Activated naive CD8-positive, alpha-beta T cell treated with anti-CD3 and anti-CD28 coated beads, Interleukin-2, amount 10 ng/mL, durations not matched to agents 7 days and 5 days (primary cell): ENCODE measurements around the gene MYH15. TPM values are rescaled to one million over a fixed set of nuclear protein-coding genes. Genes with fewer than 3 reads are reported as not detected.

Source experiments
- ATAC-seq: fragments of 150-1000 bp; cut with Tn5 transposase; one replicate; pipeline ENCODE4 v1.10.0; 2021; ENCODE audit warnings: low read depth, moderate library complexity
- POLR2A ChIA-PET: fragments of 350-600 bp; sonication (Branson Sonifier 250); formaldehyde crosslinking; loops from one replicate; lab custom pipeline; 2021; ENCODE audit warnings: antibody characterized with exemption; lab: Charles Lee
- DNase-seq: peaks from one replicate; pipeline ENCODE4 v3.0.0; 2021
- H3K27ac Mint-ChIP-seq: one replicate; pipeline ENCODE4 v1.8.0; 2022; ENCODE audit warnings: mild to moderate bottlenecking, mixed read lengths
- H3K27me3 Mint-ChIP-seq: one replicate; pipeline ENCODE4 v1.8.0; 2022; ENCODE audit warnings: mild to moderate bottlenecking, moderate library complexity, mixed read lengths
- H3K36me3 Mint-ChIP-seq: one replicate; pipeline ENCODE4 v1.8.0; 2021; ENCODE audit warnings: mild to moderate bottlenecking, mixed read lengths
- H3K4me1 Mint-ChIP-seq: one replicate; pipeline ENCODE4 v1.8.0; 2021; ENCODE audit warnings: mixed read lengths
- H3K4me3 Mint-ChIP-seq: one replicate; pipeline ENCODE4 v1.8.0; 2022; ENCODE audit warnings: mild to moderate bottlenecking, moderate library complexity, mixed read lengths
- H3K9me3 Mint-ChIP-seq: one replicate; pipeline ENCODE4 v1.8.0; 2021; ENCODE audit warnings: mixed read lengths
- total RNA-seq, 2 experiments: library from RNA; stranded (reverse); gene quantifications; one replicate each; pipeline ENCODE4 v1.2.3, GENCODE V29; 2021

MYH15 gene
- total RNA-seq, 2 experiments from 2014 or later: 0.17 to 0.26 TPM

GRCh38 chr3:108525971-108526370 is 15.6 kb upstream of the MYH15 start:
- H3K4me1 Mint-ChIP-seq: no peaks in the 10 kb centered on the region
- POLR2A ChIA-PET: no interaction called here
- H3K27ac Mint-ChIP-seq: no peak overlapping the region
- peaks cover 1% of the 10 kb centered on the region for H3K9me3 Mint-ChIP-seq
- DNase-seq: no peak
- no peaks in the 10 kb centered on the region for H3K36me3 Mint-ChIP-seq
- no peak for ATAC-seq
- no peak overlapping the region for H3K4me3 Mint-ChIP-seq
- peaks cover 19% of the 10 kb centered on the region for H3K27me3 Mint-ChIP-seq

GRCh38 chr3:108525256-108525655 is 14.9 kb upstream of the MYH15 start:
- no peaks in the 10 kb centered on the region for H3K36me3 Mint-ChIP-seq
- H3K27ac Mint-ChIP-seq: no peak overlapping the region
- peaks cover 1% of the 10 kb centered on the region for H3K9me3 Mint-ChIP-seq
- POLR2A ChIA-PET: no interaction called here
- peaks cover 19% of the 10 kb centered on the region for H3K27me3 Mint-ChIP-seq
- no peak for DNase-seq
- no peaks in the 10 kb centered on the region for H3K4me1 Mint-ChIP-seq
- no peak overlapping the region for H3K4me3 Mint-ChIP-seq
- no peak for ATAC-seq

- Mint-ChIP-seq H3K4me1 (no peaks in the 10 kb centered on the region), H3K9me3 (peaks cover 1% of the 10 kb centered on the region), H3K4me3 (no peak overlapping the region), H3K36me3 (no peaks in the 10 kb centered on the region), H3K27me3 (peaks cover 17% of the 10 kb centered on the region), H3K27ac (no peak overlapping the region)
- no peak for DNase-seq
- ATAC-seq: no peak
- POLR2A ChIA-PET: no interaction called here
Measured at GRCh38 chr3:108524537-108524936, 14.1 kb upstream of the MYH15 start.

- Mint-ChIP-seq H3K36me3 (no peaks in the 10 kb centered on the region), H3K9me3 (no peaks in the 10 kb centered on the region), H3K4me3 (no peak overlapping the region), H3K27ac (no peak overlapping the region), H3K4me1 (no peaks in the 10 kb centered on the region), H3K27me3 (peaks cover 12% of the 10 kb centered on the region)
- DNase-seq (no peak), ATAC-seq (no peak)
- POLR2A ChIA-PET: no interaction called here
Measured at GRCh38 chr3:108518895-108519294, 8.5 kb upstream of the MYH15 start.

GRCh38 chr3:108516881-108517280 is 6.5 kb upstream of the MYH15 start:
- DNase-seq (no peak), ATAC-seq (no peak)
- Mint-ChIP-seq H3K9me3 (no peaks in the 10 kb centered on the region), H3K36me3 (no peaks in the 10 kb centered on the region), H3K4me3 (no peak overlapping the region), H3K27ac (no peak overlapping the region), H3K27me3 (peaks cover 9% of the 10 kb centered on the region), H3K4me1 (peaks cover 4% of the 10 kb centered on the region)
- POLR2A ChIA-PET: no interaction called here

GRCh38 chr3:108513961-108514360 is 3.6 kb upstream of the MYH15 start:
- no peak overlapping the region for H3K4me3 Mint-ChIP-seq
- no peaks in the 10 kb centered on the region for H3K9me3 Mint-ChIP-seq
- no peak overlapping the region for H3K27ac Mint-ChIP-seq
- DNase-seq (no peak), ATAC-seq (no peak)
- peaks cover 6% of the 10 kb centered on the region for H3K27me3 Mint-ChIP-seq
- H3K4me1 Mint-ChIP-seq: peaks cover 4% of the 10 kb centered on the region
- POLR2A ChIA-PET: no interaction called here
- no peaks in the 10 kb centered on the region for H3K36me3 Mint-ChIP-seq

- ATAC-seq (no peak), DNase-seq (no peak)
- Mint-ChIP-seq H3K4me1 (peaks cover 4% of the 10 kb centered on the region), H3K27ac (no peak overlapping the region), H3K36me3 (no peaks in the 10 kb centered on the region), H3K4me3 (no peak overlapping the region), H3K27me3 (peaks cover 2% of the 10 kb centered on the region), H3K9me3 (no peaks in the 10 kb centered on the region)
- POLR2A ChIA-PET: no interaction called here
Measured at GRCh38 chr3:108512671-108513070, 2.3 kb upstream of the MYH15 start.

GRCh38 chr3:108511490-108511889 is 1.1 kb upstream of the MYH15 start:
- POLR2A ChIA-PET: no interaction called here
- Mint-ChIP-seq H3K9me3 (no peaks in the 10 kb centered on the region), H3K27me3 (peaks cover 2% of the 10 kb centered on the region)

GRCh38 chr3:108511055-108511454 is 659 bp upstream of the MYH15 start:
- no peak overlapping the region for H3K27ac Mint-ChIP-seq
- peaks cover 2% of the 10 kb centered on the region for H3K27me3 Mint-ChIP-seq

More at GRCh38 chr3:108511490-108511889, 1.1 kb upstream of the MYH15 start:
- no peak overlapping the region for H3K4me3 Mint-ChIP-seq
- ATAC-seq (no peak), DNase-seq (no peak)
- H3K36me3 Mint-ChIP-seq: no peaks in the 10 kb centered on the region
- H3K27ac Mint-ChIP-seq: no peak overlapping the region
- H3K4me1 Mint-ChIP-seq: peaks cover 4% of the 10 kb centered on the region

GRCh38 chr3:108509871-108510270 is 525 bp downstream of the MYH15 start:
- ATAC-seq (no peak), DNase-seq (no peak)
- Mint-ChIP-seq H3K4me1 (peaks cover 4% of the 10 kb centered on the region), H3K4me3 (no peak overlapping the region), H3K36me3 (no peaks in the 10 kb centered on the region), H3K9me3 (no peaks in the 10 kb centered on the region), H3K27ac (no peak overlapping the region), H3K27me3 (no peaks in the 10 kb centered on the region)
- POLR2A ChIA-PET: no interaction called here

More at GRCh38 chr3:108511055-108511454, 659 bp upstream of the MYH15 start:
- H3K36me3 Mint-ChIP-seq: no peaks in the 10 kb centered on the region
- H3K4me3 Mint-ChIP-seq: no peak overlapping the region
- DNase-seq (no peak), ATAC-seq (no peak)
- POLR2A ChIA-PET: no interaction called here
- no peaks in the 10 kb centered on the region for H3K9me3 Mint-ChIP-seq
- peaks cover 4% of the 10 kb centered on the region for H3K4me1 Mint-ChIP-seq

- no peaks in the 10 kb centered on the region for H3K36me3 Mint-ChIP-seq
- peaks cover 3% of the 10 kb centered on the region for H3K27me3 Mint-ChIP-seq
- H3K4me3 Mint-ChIP-seq: no peak overlapping the region
- no peaks in the 10 kb centered on the region for H3K9me3 Mint-ChIP-seq
- POLR2A ChIA-PET: no interaction called here
- DNase-seq: no peak
- H3K27ac Mint-ChIP-seq: no peak overlapping the region
- no peak for ATAC-seq
- peaks cover 4% of the 10 kb centered on the region for H3K4me1 Mint-ChIP-seq
Measured at GRCh38 chr3:108509263-108509662, 1.1 kb downstream of the MYH15 start.

- ATAC-seq: no peak
- Mint-ChIP-seq H3K4me1 (peaks cover under 1% of the 10 kb centered on the region), H3K36me3 (no peaks in the 10 kb centered on the region), H3K27me3 (peaks cover 3% of the 10 kb centered on the region), H3K27ac (no peak overlapping the region), H3K9me3 (no peaks in the 10 kb centered on the region), H3K4me3 (no peak overlapping the region)
- no peak for DNase-seq
- POLR2A ChIA-PET: no interaction called here
Measured at GRCh38 chr3:108507902-108508301, 2.5 kb downstream of the MYH15 start.

- Mint-ChIP-seq H3K9me3 (no peaks in the 10 kb centered on the region), H3K4me1 (no peaks in the 10 kb centered on the region), H3K27me3 (peaks cover 3% of the 10 kb centered on the region), H3K27ac (no peak overlapping the region), H3K4me3 (no peak overlapping the region), H3K36me3 (no peaks in the 10 kb centered on the region)
- DNase-seq (no peak), ATAC-seq (no peak)
- POLR2A ChIA-PET: no interaction called here
Measured at GRCh38 chr3:108505811-108506210, 4.6 kb downstream of the MYH15 start.

GRCh38 chr3:108503722-108504121 is 6.7 kb downstream of the MYH15 start:
- no peaks in the 10 kb centered on the region for H3K4me1 Mint-ChIP-seq

GRCh38 chr3:108501535-108501934 is 8.9 kb downstream of the MYH15 start:
- ATAC-seq: no peak
- POLR2A ChIA-PET: no interaction called here
- Mint-ChIP-seq H3K4me3 (no peak overlapping the region), H3K36me3 (no peaks in the 10 kb centered on the region), H3K4me1 (no peaks in the 10 kb centered on the region), H3K9me3 (no peaks in the 10 kb centered on the region), H3K27me3 (peaks cover 3% of the 10 kb centered on the region), H3K27ac (no peak overlapping the region)
- no peak for DNase-seq

More at GRCh38 chr3:108503722-108504121, 6.7 kb downstream of the MYH15 start:
- H3K27me3 Mint-ChIP-seq: peaks cover 3% of the 10 kb centered on the region
- no peaks in the 10 kb centered on the region for H3K36me3 Mint-ChIP-seq
- no peaks in the 10 kb centered on the region for H3K9me3 Mint-ChIP-seq
- POLR2A ChIA-PET: no interaction called here
- no peak overlapping the region for H3K27ac Mint-ChIP-seq
- no peak for DNase-seq
- no peak for ATAC-seq
- H3K4me3 Mint-ChIP-seq: no peak overlapping the region
